ENCODE results near the gene SERINC5.
A peak's percentile ranks its signal among the peaks of the same experiment; 100 is the strongest.

- peak in 1 of 6 experiments; percentile 3 for TF ChIP-seq CTCF (IDR thresholded peaks at IDR 0.05)
- no peak for TF ChIP-seq POLR2A (IDR thresholded peaks at IDR 0.05)
These were observed 162.1 kb downstream of the SERINC5 start for GRCh38 chr5:80093796-80094195.

Data from thyroid gland (tissue), 4 donors.